ENCODE data around the gene COPG2.

DNA sequence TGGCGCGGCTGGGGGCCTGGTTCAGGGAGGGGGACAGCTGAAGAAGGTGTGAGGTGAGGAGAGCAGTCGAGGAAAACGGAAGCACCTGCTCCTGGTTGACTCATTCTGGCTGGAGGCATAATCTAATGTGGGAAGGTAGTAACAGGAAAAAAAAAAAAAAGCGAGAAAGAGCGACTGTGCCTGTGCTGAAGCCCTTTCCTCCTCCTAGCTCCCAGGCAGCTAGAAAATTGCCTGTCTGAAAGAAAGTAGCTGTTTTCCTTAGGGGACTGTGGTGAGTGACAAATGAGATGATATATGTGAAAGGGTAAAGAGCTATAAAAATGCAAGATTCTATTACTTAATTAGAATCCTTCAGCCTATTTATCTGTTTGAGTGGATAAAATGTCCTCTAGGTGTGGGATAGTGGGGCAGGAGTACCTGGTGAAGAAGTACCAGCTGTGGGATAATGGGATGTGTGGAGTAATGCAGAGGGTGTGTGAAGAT lies 181.6 kb downstream of the COPG2 start:
- no peak for TF ChIP-seq POLR2A (IDR thresholded peaks at IDR 0.05)
- TF ChIP-seq, protein P1, sequence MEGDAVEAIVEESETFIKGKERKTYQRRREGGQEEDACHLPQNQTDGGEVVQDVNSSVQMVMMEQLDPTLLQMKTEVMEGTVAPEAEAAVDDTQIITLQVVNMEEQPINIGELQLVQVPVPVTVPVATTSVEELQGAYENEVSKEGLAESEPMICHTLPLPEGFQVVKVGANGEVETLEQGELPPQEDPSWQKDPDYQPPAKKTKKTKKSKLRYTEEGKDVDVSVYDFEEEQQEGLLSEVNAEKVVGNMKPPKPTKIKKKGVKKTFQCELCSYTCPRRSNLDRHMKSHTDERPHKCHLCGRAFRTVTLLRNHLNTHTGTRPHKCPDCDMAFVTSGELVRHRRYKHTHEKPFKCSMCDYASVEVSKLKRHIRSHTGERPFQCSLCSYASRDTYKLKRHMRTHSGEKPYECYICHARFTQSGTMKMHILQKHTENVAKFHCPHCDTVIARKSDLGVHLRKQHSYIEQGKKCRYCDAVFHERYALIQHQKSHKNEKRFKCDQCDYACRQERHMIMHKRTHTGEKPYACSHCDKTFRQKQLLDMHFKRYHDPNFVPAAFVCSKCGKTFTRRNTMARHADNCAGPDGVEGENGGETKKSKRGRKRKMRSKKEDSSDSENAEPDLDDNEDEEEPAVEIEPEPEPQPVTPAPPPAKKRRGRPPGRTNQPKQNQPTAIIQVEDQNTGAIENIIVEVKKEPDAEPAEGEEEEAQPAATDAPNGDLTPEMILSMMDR (IDR thresholded peaks at IDR 0.05), result no peak
